Loucy (cell line): ENCODE measurements around the gene TOMT.

Experiments
- H2AFZ ChIP-seq: fragments of 200-600 bp; sonication (generic); 2 replicates; pipeline ENCODE4 v1.6.0; 2016; ENCODE audit warnings: antibody characterized with exemption, mild to moderate bottlenecking, low read length, moderate library complexity
- H3F3A ChIP-seq: fragments of 200-600 bp; 2 replicates; pipeline ENCODE4 v1.6.0; 2016; ENCODE audit warnings: antibody characterized with exemption, low read depth, mild to moderate bottlenecking
- H3K27me3 ChIP-seq: fragments of 200-600 bp; sonication (generic); 2 replicates; pipeline ENCODE4 v1.6.1; 2014; ENCODE audit warnings: low read length, mild to moderate bottlenecking; ENCODE audit not compliant: insufficient read depth, poor library complexity, severe bottlenecking
- H3K36me3 ChIP-seq: fragments of 200-600 bp; sonication (generic); 2 replicates; pipeline ENCODE4 v1.6.1; 2016; ENCODE audit warnings: low read length; ENCODE audit not compliant: insufficient read depth
- H3K4me1 ChIP-seq: fragments of 200-600 bp; sonication (generic); 2 replicates; pipeline ENCODE4 v1.5.1; 2014; ENCODE audit warnings: low read length, mild to moderate bottlenecking; ENCODE audit not compliant: insufficient read depth, poor library complexity, severe bottlenecking
- H3K4me2 ChIP-seq: fragments of 200-600 bp; sonication (generic); 2 replicates; pipeline ENCODE4 v1.6.0; 2014; ENCODE audit warnings: antibody characterized with exemption, low read length, low read depth, mild to moderate bottlenecking; ENCODE audit not compliant: poor library complexity, severe bottlenecking
- H3K4me3 ChIP-seq: fragments of 200-600 bp; sonication (generic); 2 replicates; pipeline ENCODE4 v1.5.1; 2014; ENCODE audit warnings: low read length, mild to moderate bottlenecking, mixed read lengths; ENCODE audit not compliant: poor library complexity, severe bottlenecking
- H3K79me2 ChIP-seq: fragments of 200-600 bp; sonication (generic); 2 replicates; pipeline ENCODE4 v1.6.1; 2014; ENCODE audit warnings: low read length; ENCODE audit not compliant: insufficient read depth
- H3K9ac ChIP-seq: fragments of 200-600 bp; sonication (generic); 2 replicates; pipeline ENCODE4 v1.6.0; 2014; ENCODE audit warnings: mild to moderate bottlenecking, low read depth, low read length, moderate library complexity; ENCODE audit not compliant: poor library complexity, severe bottlenecking
- H3K9me2 ChIP-seq: fragments of 200-600 bp; sonication (generic); replicated peaks from 2 replicates; pipeline ENCODE4 v1.6.1; 2016; ENCODE audit warnings: low read depth, low read length, mixed read lengths
- H3K9me3 ChIP-seq: fragments of 200-600 bp; sonication (generic); 2 replicates; pipeline ENCODE4 v1.6.1; 2014; ENCODE audit warnings: mild to moderate bottlenecking, antibody characterized with exemption, low read length, low read depth; ENCODE audit not compliant: insufficient read depth
- H4K20me1 ChIP-seq: fragments of 200-600 bp; sonication (generic); 2 replicates; pipeline ENCODE4 v1.6.0; 2014; ENCODE audit warnings: antibody characterized with exemption, low read length, mild to moderate bottlenecking; ENCODE audit not compliant: insufficient read depth, poor library complexity, severe bottlenecking
- CTCF ChIP-seq: fragments of 200-600 bp; sonication (generic); conservative IDR thresholded peaks from 2 replicates; pipeline ENCODE4 v1.5.1; 2014; ENCODE audit warnings: mild to moderate bottlenecking, antibody characterized with exemption, low read length
- EZH2phosphoT487 ChIP-seq: fragments of 200-600 bp; IDR thresholded peaks from 2 replicates; pipeline ENCODE4 v1.6.1; 2018; ENCODE audit warnings: antibody characterized with exemption, mild to moderate bottlenecking, moderate library complexity, borderline replicate concordance

The TOMT gene

GRCh38 chr11:72072348-72072747, 33.4 kb upstream of the TOMT start:
- Histone ChIP-seq H3K36me3 (peaks cover 16% of the 10 kb centered on the region; the same call in 1 of the 2 replicates), H3K4me1 (peaks cover 45% of the 10 kb centered on the region), H3K79me2 (peaks cover 98% of the 10 kb centered on the region), H3K27me3 (no peaks in the 10 kb centered on the region), H4K20me1 (peaks cover 51% of the 10 kb centered on the region), H3K4me3 (peak overlapping the region; percentile 39), H3K9ac (no peak overlapping the region), H3F3A (no peaks in the 10 kb centered on the region), H3K9me3 (no peaks in the 10 kb centered on the region), H3K9me2 (no peaks in the 10 kb centered on the region), H2AFZ (no peak overlapping the region), H3K4me2 (peak overlapping the region; percentile 63)
- TF ChIP-seq CTCF, result no peak
- no peak for TF ChIP-seq EZH2phosphoT487

GRCh38 chr11:72075109-72075508, 30.6 kb upstream of the TOMT start:
- Histone ChIP-seq H3K9ac (peak overlapping the region; percentile 61), H3K36me3 (no peaks in the 10 kb centered on the region), H3K4me1 (peaks cover 56% of the 10 kb centered on the region), H3F3A (no peaks in the 10 kb centered on the region), H3K9me3 (no peaks in the 10 kb centered on the region), H4K20me1 (peaks cover 57% of the 10 kb centered on the region), H2AFZ (no peak overlapping the region), H3K4me2 (peak overlapping the region; percentile 69), H3K4me3 (peak overlapping the region; percentile 43), H3K9me2 (no peaks in the 10 kb centered on the region), H3K27me3 (no peaks in the 10 kb centered on the region), H3K79me2 (peaks cover 98% of the 10 kb centered on the region)
- TF ChIP-seq CTCF (peak; percentile 56), EZH2phosphoT487 (no peak)

- Histone ChIP-seq H3K4me2 (peak overlapping the region; percentile 69), H3K9me3 (no peaks in the 10 kb centered on the region), H2AFZ (no peak overlapping the region), H3K4me3 (peak overlapping the region; percentile 43), H3K9me2 (no peaks in the 10 kb centered on the region), H3F3A (no peaks in the 10 kb centered on the region), H3K9ac (peak overlapping the region; percentile 61), H3K79me2 (peaks cover 94% of the 10 kb centered on the region), H3K4me1 (peaks cover 50% of the 10 kb centered on the region), H3K27me3 (no peaks in the 10 kb centered on the region), H4K20me1 (peaks cover 51% of the 10 kb centered on the region), H3K36me3 (no peaks in the 10 kb centered on the region)
- TF ChIP-seq CTCF, result no peak
- TF ChIP-seq EZH2phosphoT487, result no peak
These were observed 30.0 kb upstream of the TOMT start for GRCh38 chr11:72075756-72076155.
